HG03135 (cell line): ENCODE results near the gene KIAA0513.

Experiments used
- ATAC-seq: cut with Tn5 transposase; IDR thresholded peaks from one replicate; pipeline ENCODE4 v1.9.1; 2021; ENCODE audit warnings: mild to moderate bottlenecking, moderate library complexity; ENCODE audit not compliant: unreplicated experiment

The KIAA0513 gene

DNA sequence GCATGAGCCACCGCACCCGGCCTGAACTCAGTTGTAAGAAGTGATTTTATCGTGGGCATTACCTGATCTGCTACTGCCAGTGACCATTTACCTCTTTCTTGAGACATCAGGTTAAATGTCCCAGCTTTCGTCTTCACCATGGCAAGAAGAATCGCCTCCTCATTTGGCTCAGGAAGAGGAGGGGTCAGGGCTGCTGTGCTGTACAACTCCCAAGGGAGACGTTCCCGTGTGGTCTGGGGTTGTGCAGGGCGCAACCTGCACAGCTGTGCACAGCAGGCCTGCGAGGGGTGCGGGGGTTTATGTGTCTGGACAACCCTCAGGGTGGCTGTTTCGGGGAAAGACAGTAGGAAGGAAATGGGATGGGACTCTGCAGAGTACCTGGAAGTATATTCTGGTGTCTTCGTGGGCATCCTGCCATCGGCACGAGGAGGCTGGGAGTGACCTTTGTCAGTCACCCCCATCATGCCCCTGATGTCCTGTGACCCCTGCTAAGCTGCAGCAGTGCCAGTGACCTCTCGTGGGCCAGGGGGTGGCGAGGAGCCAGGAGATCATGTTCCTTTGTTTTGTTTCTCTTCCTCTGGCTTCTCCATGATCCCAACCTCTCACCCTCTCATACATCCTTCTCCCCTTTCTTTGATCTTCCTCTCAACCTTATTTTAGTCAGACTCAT, 57.4 kb downstream of the KIAA0513 start:
- no peak for ATAC-seq

DNA sequence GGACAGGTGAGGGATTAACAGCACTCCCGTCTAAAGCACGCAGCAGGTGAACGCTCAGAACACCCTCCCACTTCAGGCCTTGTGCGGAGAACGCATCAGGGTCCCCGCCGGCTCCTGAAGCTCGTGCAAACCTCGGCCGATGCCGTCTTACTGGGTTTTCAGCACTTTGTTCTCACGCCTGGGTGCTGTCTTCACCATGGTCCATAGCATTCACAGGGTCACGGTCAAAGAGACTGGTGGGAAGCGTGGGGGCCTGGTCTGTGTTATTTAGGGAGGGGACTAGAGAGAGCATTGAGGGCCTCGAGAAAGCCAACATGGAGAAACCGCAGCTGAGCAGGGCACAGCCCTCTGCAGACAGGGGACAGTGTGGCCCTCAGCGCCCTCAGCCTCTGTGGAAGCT, 58.1 kb downstream of the KIAA0513 start:
- ATAC-seq, result no peak

DNA sequence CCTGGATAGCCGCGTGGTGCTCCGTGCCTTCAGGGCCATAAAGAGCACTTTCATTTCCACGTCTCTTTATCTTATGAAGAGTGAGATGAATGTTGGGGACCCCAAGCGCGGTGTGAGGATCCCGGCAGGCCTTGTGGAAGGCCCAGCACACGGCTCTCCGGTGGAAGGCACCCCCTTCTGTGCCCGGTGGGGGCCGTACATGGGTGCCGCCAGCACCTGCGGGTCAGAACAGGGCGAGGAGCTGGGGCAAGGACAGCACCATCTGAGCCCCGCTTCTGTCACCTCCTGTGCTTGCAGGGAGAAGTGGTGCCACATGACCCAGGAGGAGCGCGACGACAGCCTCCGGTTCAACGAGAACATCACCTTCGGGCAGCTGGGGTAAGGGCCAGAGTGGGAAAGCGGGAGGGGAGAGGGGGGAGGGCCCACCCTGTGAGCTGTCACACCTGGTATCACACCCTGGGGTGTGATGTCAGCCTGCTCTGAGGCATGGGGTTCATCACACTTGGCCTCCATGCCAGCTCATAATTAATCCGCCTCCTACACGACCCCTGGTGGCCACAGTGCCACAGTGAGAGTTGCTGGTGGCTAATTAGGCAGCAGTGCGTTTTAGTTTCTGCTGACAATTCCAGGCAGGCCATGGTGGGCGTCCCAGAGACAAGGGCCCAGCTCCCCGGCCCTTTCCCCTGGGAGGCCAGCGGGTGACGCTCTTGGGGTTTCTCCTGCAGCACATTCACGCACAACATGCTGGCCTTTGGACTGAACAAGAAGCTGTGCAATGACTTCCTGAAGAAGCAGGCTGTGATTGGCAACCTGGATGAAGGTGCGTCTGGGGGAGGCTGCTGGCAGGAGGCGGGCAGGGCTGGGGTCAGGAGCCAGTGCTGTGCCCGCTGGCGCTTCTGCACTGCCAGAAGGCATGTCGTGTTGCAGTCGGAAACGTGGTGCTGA, 59.0 kb downstream of the KIAA0513 start:
- no peak for ATAC-seq

DNA sequence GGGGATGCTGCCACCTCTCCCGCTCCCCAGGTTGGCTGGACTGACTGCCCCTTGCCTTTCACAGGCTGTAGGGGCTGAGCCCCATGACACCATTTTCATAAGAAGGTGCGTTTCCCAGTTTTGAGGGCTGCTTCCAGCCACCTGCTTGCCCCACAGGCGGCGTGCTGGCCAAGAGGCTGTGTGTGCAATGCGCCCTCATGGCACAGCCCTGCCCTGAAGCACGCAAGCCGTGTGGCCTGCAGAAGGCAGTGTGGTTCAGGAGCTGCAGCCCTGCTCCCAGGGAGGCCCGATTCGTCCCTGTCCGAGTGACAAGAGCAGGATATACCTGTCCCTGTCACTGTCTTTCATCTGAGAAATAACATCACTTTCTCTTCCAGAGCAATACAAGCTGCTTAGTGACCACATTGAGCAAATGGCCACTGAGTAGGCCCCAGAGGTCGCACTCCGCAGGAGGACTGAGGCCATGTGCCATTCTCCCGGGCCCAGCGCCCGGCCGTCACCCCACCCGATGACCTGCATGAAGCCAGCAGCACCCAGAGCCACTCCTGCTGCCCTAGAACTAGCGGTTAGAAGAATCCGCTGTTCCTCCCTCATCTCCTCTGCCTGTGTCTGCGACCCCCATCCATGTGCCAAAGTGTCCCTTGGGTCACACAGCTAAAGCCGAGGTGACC, 60.4 kb downstream of the KIAA0513 start:
- ATAC-seq, result no peak

DNA sequence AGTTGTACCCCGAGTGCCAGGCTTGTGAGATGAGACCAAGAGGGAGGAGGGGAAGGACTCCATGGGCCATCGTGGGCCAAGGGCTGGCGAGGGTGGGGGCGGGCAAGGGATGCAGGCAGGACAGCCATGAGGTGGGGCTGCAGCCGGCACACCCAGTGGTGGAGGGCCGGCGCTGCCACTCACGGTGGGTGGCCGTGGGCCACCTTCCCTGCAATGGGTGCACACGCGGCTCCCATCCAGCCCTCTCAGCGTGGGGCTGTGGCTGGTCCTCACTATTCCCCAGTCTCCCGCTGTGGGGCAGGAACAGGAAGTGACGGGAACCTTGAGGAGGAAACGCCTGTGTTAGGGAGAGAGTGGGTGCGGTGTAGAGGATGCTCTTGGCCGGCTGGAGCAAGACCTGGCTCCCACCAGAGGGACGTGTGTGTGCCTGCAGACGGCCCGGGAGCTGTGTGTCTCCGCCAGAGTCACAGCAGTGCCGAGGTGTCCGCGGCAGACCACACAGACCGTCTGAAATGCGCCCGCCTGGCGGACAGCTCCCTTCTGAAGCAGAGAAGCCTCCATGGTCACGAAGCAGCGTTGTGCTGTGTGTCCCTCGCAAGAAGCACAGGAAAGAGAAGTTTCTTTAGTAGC, 61.1 kb downstream of the KIAA0513 start:
- no peak for ATAC-seq

DNA sequence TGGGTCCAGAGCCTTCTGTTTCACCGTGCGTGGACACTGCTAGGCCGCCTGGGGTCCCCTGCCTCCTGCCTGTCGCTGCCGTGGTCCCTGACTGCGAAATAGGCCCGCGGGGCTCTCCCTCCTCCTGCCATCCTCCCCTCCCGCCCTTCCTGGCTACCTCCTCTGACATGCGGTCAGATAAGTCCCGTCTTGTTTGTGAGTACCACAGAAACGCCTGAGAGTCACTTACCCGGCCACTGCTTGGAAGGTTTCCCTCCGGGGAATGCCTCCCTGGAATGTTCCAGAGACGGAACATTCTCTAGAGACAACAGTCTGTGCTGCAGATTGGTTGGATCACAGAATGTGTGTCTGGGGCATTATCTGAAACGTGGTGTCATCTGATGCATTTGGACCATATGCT, 61.9 kb downstream of the KIAA0513 start:
- ATAC-seq, result no peak

DNA sequence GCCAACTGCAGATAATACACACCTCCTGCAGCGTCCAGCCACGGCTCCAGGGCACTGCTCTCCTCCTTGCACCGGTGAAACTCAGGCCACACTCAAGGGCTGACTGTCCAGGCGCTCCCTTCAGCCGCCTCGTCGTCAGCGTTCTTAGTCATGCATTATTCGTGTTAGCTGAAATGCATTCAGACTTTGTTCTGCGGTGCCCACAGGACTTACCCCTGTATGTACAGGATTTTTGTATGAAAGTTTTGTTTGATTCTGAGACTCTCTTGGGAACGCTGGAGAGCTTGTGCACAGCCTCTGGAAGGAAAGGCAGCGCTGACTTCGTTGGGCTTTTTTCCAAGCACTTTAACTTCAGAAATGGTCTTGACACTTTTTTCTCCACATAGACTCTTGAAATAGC, 62.6 kb downstream of the KIAA0513 start:
- no peak for ATAC-seq

DNA sequence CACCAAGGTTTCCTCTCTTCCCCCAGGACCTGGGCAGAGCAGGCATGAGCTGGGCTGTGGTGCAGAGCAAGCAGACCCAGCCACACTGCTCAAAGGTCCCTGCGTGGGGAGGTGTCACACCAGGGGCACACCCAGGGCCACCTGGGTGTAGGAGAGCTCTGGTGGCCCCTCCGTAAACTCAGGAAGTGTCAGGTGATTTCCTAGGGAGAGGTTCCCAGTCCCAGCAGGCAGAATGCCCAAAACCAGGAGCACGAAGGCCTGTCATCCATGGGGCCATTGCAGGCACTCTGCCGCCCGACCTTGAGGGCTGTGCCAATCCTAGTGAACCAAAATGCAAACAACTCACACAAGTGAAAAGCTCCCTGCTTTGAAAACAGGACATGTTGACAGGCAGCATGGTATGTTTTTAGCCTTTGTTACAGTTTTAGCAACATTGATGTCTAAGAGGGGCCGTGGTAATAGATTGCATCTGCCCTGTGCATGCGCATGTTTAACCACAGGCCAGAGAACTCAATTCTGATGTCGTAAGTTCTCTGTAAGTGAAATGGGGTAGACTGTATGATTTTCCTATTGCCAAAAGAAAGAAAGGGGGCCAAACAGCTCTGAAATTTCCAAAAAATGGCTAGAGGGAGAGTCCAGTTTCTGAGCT, 63.4 kb downstream of the KIAA0513 start:
- ATAC-seq, result no peak

DNA sequence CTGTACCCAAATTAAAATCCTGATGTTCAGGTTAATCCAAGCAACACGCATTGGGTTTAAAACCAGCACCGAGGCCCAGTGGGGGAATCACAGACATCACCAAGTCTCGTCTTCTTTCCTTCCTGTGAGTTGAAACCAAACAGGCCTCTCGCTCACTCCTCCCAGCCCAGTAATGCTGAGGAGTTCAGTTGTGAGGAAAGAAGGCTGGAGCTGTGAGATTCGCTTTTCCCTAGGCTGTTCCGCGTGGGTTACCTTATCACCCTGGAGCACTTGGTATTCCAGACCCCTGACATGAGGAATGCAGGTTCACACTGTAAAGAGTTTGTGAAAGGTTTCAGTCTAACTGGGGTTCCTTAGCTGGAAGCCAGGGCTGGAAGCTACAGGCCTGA, 63.9 kb downstream of the KIAA0513 start:
- ATAC-seq, result no peak

DNA sequence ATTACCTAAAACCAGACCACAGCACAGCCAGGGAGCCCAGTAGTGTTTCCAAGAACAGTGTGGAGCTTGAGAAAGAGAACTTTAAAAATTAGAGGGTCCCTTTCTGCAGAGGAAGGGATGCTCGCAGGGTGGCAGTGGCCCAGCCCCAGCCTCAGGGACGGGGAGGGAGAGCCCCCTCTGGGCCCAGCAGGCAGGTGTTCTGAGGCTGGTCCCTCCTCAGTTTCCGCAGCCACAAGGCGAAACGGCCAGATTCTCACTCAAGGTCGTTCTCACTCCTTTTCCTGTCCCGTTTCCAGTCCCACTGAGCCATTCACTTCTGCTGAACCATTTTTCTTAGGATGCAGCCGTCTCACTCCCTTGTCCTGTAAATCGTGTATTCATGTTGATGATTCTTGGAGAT, 64.7 kb downstream of the KIAA0513 start:
- ATAC-seq, result no peak

DNA sequence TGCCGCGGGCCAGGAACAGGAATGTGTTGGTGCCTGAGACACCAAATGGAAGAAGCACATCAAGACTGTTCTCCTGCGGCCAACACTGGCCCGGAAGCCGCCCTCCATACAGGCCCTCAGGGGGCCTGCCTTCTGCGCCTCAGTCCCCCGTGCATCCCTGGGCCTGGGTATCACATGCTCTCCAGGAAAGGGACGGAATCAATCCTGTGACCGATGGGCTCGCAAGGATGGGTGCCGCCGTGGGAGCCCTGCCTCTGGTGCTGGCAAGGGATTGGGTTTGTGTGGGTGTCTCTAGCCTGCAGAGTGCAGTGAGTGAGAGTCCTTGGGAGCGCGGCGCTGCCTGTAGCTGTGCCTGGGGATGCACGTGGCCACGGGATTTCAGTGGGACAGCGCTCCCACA, 65.3 kb downstream of the KIAA0513 start:
- ATAC-seq, result no peak

DNA sequence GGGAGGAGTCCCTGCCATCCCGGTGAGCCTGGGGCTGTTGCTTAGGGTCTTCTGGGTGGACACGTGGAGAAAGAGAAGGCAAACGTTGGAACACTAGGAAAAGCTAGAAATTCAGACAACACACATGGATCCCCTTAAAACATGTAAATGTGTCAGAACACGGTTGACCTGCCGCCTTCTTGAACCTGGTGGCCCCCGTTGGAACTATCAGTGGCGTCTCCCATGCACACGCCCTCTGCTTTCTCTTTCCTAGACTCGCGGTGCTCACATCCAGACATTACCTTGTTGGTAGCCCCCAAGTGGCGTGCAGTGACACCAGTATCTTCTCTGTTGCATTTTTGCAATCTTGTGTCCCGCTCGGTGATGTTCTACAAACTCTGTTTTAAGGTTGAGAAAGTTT, 66.1 kb downstream of the KIAA0513 start:
- no peak for ATAC-seq

DNA sequence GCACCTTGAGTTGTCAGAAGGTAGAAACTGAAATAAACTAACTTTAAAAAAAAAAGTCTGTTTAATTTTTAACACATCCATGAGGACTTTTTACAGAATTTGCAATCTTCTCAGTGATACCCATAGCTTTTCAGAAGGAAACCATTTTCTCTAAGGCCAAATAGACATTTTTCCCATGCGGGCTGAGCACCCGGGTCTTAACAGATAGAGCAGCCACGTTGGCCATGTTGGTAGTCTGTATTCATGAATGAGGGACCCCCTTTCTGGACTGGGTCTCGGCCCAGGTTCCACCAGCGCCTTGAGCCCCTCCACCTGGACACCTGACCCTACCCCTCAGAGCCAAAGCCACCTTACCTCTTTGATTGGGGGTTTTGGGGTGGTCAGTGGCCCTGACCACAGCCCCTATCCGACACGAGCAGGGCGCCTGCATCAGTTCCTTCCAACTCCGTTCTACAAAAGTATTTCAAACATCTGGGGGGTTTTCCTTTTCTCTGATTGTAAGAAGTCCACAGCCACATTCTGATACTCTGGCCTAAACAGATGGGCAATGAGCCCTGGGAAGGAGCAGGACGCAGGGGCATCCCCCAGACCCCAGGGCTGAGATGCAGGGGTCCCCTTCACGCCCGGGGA, 66.7 kb downstream of the KIAA0513 start:
- ATAC-seq, result no peak

DNA sequence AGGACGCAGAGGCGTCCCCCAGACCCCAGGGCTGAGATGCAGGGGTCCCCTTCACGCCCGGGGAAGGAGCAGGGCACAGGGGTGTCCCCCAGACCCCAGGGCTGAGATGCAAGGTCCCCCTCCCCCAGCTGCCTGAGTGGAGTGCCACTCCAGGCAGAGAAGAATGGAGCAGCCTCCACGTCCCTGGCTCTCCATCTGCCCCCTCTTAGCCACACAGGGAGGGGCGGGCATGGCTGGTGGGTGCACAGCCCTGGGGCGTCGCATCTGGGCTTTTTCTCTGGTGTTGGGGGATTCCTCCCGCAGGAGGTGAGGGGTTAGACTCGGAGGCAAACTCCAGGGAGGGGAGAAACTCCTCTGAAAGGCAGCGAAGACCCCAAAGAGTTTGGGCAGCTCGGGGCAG, 67.2 kb downstream of the KIAA0513 start:
- no peak for ATAC-seq

DNA sequence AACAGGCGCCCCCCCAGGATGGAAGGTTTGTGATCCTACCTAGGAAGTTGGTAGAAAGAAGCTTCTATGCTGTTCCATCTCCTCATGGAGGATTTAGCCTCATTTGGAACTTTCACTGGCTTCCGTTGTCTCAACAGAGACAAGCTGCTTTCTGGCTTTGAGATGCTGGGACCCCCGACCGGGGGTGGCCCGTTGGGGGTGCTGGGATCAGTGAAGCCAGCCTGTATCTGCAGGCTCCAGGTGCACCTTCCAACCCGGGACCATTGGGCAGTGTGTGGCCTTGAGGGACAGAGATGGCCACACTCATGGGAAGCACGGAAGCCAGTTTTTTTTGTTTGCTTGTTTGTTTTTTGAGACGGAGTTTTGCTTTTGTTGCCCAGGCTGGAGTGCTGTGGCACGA, 69.3 kb downstream of the KIAA0513 start:
- no peak for ATAC-seq

DNA sequence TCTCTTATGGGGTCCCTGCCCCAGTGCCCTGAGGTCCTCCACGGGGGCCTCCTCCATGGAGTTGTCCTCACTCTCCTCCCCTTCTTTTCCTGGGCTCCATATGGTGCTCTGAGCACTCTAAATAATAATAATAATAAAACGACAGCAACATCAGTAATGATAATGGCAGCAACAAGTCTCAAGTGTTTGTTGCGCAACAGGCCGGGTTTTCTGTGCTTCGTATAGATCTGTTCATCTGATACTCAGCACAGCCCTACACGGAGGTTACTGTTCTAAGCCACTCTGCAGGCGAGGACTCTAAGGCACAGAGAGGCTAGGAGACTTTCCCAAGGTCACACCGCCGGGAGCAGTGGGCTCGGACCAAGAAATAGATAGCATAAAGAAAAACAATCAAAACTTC, 71.0 kb downstream of the KIAA0513 start:
- ATAC-seq, result no peak

DNA sequence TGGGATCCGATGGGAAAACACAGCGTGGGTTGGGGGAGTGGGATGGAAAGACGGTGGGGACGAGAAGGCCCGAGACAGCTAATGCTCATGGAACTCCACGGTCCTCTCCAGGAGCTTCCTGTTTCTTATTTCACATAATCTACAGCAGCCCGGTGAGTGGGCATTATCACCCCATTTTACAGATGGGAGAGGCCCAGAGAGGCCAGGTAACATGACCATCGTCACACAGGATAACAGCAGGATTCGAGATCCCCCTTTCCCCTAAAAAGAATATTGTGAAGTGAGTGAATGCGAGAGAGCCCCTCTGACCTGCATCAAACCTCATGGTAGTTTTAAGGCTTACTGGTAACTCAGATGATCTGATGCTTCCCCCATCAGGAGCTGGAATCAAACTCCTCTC, 72.7 kb downstream of the KIAA0513 start:
- ATAC-seq, result no peak

DNA sequence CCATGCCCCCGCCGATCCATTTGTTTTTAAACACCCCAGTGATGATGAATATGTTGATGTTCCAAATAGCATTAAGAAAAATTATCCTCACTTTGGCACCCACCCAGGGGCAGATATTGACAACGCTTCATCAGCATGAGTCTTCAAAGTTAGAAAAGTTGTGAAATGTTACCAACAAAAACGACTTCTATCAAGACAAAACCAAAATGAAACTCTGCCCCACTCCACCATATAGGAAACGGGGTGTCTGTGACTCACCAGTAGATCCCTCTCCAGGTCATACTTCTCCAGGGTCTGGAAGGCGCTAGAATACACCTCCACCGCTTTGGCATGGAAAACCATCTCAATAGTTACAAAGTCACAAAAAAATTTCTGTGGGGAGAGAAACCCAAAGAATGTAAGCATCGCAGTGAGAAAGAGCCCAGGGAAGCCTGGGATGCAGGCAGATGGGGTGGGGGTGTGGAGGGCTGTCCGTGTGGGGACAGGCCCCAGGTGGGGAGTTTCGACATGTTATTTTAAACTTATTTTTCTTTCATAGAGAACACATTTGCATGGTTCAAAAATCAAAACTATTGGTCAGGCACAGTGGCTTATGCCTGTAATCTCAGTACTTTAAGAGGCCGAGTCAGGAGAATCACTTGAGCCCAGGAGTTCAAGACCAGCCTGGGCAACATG, 74.5 kb downstream of the KIAA0513 start:
- no peak for ATAC-seq

DNA sequence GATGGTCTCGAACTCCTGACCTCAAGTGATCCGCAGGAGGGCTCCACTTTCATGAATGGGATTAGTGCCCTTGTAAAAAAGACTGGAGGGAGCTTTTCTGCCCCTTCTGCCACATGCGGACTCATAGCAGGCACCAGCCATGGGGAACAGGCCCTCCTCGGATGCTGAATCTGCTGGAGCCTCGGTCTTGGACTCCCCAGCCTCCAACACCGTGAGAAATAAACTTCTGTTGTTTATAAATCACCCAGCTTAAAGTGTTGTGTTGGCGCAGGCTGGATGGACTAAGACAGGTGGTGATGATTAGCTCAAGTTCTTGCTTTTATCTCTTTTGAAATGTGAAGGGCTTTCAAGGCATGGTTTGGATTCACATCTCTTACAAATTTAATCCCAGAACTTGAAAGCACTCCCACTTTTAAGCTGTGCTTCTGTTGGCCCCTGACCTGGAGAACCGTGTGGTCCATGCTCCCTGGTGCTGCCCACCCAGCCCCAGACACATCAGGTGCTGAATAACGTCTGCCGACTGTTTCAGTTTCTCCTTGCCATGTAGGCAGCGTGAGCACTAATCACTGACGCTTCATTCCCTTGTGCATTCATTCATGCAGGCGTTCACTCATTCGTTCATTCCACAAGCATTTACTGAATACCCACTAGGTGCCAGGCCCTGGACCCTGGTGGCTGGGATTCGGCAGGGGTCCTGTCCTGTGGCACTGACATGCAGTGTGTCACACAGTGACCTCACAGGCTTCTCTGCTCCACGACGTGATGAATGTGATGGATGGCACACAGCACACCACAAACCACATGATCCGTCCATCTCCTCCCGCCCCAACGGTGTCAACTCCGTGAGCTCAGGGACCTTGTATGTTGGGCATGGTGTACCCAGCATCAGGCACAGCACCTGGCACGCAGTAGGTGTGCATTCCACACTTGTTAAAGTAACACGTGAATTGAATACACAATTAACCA, 75.8 kb downstream of the KIAA0513 start:
- ATAC-seq, result no peak
